ENCODE measurements around the gene KCTD17.
"Not testable (repeated sequence)": the region's sequence is repeated elsewhere in the genome, so short reads cannot be mapped to it uniquely, and the experiment has no call there.

Gene KCTD17

DNA sequence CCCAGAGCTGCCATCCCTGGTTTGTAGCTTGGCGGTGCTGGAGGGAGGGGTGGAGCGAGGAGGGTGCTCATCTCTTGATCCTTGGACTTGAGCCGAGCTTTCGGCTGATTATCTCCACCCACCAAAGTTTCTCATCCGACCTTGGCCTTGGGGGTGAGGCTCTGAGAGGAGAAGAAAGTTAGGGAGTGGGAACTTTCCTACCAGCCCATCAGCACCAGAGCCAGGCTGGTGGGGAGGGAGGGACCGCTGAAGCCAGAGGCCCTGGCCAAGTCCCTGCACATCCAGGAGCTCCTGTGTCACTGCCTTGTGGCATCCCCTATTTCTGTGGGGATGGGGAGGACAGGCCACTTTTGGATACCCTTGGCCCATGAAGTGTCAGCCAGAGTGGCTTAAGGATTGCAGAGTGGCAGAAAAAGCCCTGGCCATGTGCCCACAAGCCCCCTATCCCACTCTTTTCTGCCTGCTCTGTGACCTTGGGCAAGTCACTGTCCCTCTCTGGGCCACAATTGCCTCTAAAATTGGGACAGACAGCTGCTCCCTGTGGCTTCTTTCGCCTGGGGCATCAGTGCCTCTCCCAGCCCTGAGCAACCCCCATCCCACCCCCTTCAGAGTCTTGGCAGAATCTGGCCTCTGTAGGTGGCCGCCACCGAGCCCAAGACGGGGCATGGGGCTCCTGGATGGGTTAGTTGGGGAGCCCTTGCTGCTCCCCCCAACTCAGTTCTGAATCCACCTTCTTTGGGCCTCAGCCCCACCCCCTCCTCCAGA, 10.3 kb downstream of the KCTD17 start:
- no peak for DNase-seq

GRCh38 chr22:37062376-37062675, 10.8 kb downstream of the KCTD17 start:
- DNase-seq: no peak

DNA sequence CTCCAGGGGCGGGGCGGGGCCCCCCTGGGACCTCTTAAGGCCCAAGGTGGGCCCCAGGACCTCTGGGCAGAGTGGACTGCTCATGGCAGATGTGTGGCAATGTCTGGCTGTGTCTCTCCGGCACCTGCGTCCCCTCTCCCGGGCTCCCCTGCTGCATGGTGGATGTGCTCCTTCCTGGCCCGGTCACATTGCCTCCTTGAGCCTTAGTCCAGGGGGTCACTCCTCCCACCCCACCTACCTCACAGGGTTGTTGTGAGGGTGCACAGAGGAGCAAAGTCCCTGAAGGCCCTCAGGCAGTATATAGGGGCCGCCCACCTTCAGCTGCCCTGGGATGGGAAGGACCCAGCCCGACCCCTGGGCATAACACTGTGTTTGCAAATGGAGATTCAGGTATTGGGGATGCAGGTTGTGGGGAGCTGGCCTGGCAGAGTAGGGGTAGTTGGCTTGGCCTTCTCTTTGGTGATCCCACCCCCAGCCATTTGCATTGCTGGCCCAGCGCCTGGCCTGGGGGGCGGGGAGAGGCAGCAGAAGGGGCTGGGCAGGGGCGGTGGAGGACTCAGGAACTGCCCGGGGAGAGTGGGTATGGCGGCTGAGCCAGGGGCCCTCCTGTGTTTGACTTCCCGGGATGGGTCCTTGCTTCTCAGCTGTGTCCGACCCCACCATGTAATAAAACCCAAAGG, 11.3 kb downstream of the KCTD17 start:
- DNase-seq: no peak

GRCh38 chr22:37063431-37064420, 12.2 kb downstream of the KCTD17 start:
- DNase-seq: no peak

- no peak for DNase-seq
Measured at GRCh38 chr22:37064553-37064952, 13.0 kb downstream of the KCTD17 start.

DNA sequence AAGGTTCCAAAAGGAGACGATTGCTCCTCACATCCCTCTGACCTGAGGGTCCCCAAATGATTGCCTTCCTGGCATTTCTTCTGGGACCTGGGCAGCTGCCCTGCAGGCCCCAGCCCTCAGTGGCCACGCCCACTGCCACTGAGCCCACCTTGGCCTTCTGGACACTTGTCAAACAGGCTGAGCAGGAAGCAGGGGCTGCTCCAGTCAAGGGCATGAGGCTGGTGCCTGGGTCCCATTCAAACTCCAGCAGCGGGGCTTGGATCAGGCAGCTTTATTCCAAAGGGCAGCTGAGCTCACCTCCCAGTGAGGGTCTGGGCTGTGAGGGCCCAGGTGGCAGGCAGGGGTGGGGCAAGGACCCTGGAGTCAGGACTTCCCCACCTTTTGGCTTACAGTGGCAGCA, 13.6 kb downstream of the KCTD17 start:
- no peak for DNase-seq

DNA sequence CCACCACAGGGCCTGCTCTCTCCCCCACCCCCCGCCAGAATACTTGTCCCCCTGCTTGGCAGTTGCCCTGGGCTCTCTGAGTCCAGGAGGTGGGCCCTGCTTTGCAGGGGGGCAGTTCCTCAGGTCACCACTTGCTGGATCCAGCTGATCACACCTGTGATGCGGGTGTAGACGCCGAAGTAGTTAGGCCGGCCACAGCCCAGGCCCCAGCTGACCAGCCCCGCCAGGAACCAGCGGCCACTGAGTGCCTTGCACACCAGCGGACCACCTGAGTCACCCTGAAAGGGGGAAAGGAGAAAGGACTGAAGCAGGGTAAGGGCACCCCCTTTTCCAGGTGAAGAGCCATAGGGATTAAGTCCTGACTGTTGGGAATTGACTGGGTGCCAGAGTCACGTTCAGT, 14.4 kb downstream of the KCTD17 start:
- no peak for DNase-seq

DNA sequence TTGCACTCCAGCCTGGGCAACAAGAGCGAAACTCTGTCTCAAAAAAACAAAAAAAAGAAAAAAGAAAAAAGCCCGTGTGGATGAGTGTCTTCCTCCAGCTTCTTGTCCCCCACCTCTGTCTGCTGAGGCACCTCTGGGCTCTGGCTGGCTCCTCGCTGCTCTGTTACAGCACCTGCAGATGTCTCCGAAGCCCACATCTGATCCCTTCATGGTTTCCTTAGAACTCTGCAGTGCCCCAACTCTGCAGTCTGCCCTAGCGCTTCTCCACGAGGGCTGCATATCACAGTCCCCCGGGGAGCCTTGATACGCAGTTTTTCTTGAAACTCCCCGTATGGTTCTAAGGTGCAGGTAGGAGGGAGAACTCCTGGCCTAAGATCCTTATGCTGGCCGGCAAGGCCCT, 15.9 kb downstream of the KCTD17 start:
- DNase-seq: no peak

DNA sequence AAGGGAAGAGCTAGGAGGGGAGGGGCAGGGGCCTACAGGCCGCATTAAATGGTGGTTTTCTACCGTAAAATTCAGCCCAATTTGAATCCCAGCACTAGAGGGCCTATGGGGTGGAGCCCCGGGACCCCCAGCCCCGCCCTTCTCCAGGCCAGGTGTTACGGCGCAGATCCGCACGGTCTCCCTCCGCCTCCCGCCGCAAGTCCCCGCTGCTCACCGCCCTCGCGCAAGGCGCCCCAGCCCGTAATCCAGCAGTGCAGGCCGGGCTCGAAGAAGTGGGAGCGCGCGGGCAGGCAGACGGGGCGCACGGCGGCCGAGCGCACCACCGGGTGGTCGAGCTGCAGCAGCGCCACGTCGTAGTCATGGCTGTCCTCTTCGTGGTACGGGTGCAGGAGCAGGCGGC, 17.3 kb downstream of the KCTD17 start:
- no peak for DNase-seq

GRCh38 chr22:37069319-37069718, 17.8 kb downstream of the KCTD17 start:
- DNase-seq: no peak

- DNase-seq: no peak
Measured at GRCh38 chr22:37069719-37070118, 18.2 kb downstream of the KCTD17 start.

DNA sequence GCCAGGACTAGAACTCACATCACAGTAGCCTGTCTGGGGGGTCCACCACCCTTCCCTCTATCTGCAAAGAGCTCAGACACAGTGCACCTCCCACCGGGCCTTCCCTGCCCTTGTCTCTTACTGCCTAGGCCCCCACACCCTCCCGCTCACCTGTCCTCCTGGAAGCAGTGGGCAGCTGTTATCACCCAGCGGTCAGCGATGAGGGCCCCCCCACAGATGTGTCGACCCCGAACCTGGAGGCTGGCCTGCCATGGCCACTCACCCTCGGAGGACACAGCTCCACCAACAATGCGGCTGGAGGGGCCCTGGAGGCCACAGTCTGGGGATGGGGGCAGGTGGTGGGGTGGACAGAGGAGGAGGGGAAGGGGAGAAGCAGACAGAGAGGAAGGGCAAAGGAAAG, 18.8 kb downstream of the KCTD17 start:
- DNase-seq: no peak

GRCh38 chr22:37070744-37071143, 19.2 kb downstream of the KCTD17 start:
- no peak for DNase-seq

DNA sequence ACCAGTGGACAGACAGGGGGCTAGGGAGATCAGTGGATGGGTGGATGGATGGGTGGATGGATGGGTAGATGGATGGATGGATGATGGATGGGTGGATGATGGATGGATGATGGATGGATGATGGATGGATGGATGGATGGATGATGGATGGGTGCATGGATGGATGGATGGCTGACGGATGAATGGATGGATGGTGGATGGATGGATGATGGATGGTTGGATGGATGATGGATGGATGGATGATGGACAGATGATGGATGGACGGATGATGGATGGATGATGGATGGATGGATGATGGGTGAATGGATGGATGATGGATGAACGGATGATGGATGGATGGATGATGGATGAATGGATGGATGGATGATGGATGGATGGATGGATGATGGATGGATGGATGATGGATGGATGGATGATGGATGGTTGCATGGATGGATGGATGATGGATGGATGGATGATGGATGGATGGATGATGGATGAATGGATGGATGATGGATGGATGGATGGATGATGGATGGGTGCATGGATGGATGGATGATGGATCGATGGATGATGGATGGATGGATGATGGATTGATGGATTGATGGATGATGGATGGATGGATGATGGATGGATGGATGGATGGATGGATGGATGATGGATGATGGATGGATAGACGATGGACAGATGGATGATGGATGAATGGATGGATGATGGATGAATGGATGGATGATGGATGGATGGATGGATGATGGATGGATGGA, 20.5 kb downstream of the KCTD17 start:
- not testable (repeated sequence) for DNase-seq

DNA sequence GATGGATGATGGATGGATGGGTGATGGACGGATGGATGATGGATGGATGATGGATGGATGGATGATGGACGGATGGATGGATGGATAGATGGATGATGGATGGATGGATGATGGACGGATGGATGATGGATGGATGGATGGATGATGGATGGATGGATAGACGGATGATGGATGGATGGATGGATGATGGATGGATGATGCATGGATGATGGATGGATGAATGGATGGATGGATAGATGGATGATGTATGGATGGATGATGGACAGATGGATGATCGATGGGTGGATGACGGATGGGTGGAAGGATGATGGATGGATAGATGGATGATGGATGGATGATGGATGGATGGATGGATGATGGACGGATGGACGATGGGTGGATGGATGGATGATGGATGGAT, 21.1 kb downstream of the KCTD17 start:
- no peak for DNase-seq

DNA sequence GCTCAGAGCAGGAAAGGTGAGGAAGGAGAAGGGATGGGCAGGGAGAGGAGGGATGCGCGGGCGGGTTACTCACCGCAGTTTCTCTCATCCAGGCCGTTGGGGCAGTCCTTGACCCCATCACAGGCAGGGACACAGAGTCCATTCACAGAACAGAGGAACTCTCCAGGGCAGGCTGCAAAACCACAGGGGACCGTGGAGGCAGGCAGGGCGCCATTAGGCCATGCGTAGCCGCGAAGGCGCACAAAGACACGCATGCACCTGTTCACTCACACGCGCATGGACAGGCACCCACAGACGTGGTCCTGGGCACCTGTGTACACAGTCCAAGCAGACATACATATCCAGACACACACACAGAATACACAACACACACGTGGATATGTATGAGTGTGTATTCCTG, 23.0 kb downstream of the KCTD17 start:
- DNase-seq: no peak

- DNase-seq: no peak
Measured at GRCh38 chr22:37075046-37075445, 23.5 kb downstream of the KCTD17 start.

GRCh38 chr22:37075822-37076433, 24.4 kb downstream of the KCTD17 start:
- DNase-seq: no peak

GRCh38 chr22:37077802-37078448, 26.4 kb downstream of the KCTD17 start:
- peak; percentile 22 for DNase-seq

GRCh38 chr22:37079158-37079557, 27.6 kb downstream of the KCTD17 start:
- DNase-seq: no peak

DNA sequence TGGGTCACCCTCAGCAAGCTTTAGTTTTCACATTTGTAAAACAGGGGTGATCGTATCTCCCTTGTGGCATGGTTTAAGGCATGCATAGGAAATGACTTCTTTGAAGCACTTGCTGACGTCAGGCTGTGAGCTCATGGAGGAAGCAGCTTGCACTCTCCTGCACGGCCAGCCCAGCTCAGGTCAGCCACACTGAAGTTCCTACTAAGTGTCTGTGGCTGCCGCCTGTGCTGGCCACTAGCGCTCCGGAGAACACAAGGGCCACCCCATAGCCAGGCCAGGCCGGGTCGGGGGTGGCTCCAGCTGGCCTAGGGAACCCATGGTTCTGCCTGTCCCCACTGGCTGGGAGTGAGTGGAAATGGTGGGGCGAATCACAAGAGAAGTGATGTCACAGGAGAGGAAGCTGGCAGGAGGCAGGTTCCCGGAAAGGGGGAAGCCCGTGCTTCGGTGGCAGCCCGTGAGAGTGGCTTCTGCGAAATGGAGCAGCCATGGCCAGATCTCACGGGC, 28.2 kb downstream of the KCTD17 start:
- no peak for DNase-seq

- no peak for DNase-seq
Measured at GRCh38 chr22:37080438-37080837, 28.9 kb downstream of the KCTD17 start.

Data from NCI-H1694 treated with DMSO at 0.1 percent for 48 hours (cell line).